Measurements from ENCODE around the gene DDX31. TPM values are rescaled to one million over a fixed set of nuclear protein-coding genes. Genes with fewer than 3 reads are reported as not detected.
A peak's percentile ranks its signal among the peaks of the same experiment; 100 is the strongest.

The DDX31 gene
- total RNA-seq, 1 experiment from 2014 or later: 14.6 TPM

DNA sequence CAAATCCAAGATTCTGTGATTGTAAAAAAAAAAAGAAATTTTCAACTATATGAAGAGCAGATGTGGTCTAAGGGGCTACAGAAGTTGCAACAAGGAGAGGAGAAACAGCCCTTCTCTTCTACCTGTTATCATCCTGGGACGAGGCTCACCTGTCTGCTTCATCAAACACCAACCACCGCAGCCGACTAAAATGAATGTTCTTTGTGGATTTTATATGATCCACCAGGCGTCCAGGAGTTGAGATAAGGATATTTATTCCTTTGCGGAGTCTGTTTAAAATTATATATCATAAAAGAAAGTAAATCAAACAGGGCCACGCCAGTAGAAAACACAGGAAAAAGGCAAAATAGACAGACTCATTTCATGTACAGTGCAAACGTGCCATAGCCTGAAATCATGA is 21.5 kb downstream of the DDX31 start:
- no peaks in the 10 kb centered on the region for H3K9me2 ChIP-seq (replicated peaks; ENCODE audit: low read length)
- POLR2A ChIA-PET (ENCODE audit: unreplicated experiment): no interaction called here
- H3K4me2 ChIP-seq (ENCODE audit: low read length): peak overlapping the region; percentile 30
- TF ChIP-seq EZH2 (IDR thresholded peaks at IDR 0.05; ENCODE audit: low read length, unreplicated experiment) (no peak), EZH2phosphoT487 (IDR thresholded peaks at IDR 0.05; ENCODE audit: borderline replicate concordance, low read length) (no peak), CTCF (conservative IDR thresholded peaks at IDR 0.05; ENCODE audit: low read depth, low read length) (no peak)
- no peak for ATAC-seq
- peak overlapping the region; percentile 93 for H3K27ac ChIP-seq (ENCODE audit: low read length)
- no peaks in the 10 kb centered on the region for H3K27me3 ChIP-seq (ENCODE audit: low read length)
- H4K20me1 ChIP-seq (ENCODE audit: low read length): no peaks in the 10 kb centered on the region
- intact Hi-C loops (cut with micrococcal nuclease): no loop called here
- H3K9me3 ChIP-seq (ENCODE audit: low read length): no peaks in the 10 kb centered on the region
- BruUV-seq (replicated peaks): no TSS peak
- H3K4me3 ChIP-seq (ENCODE audit: low read length): no peak overlapping the region
- H3F3A ChIP-seq (ENCODE audit: low read length, unreplicated experiment): peaks cover 4% of the 10 kb centered on the region
- peaks cover 45% of the 10 kb centered on the region for H3K36me3 ChIP-seq (ENCODE audit: low read depth, low read length)
- CTCF ChIA-PET: no interaction called here
- no peaks in the 10 kb centered on the region for H3K79me2 ChIP-seq (ENCODE audit: low read length)
- peak overlapping the region; percentile 52 for H3K9ac ChIP-seq (ENCODE audit: low read length)
- H2AFZ ChIP-seq (ENCODE audit: low read length): no peak overlapping the region
- peaks cover 41% of the 10 kb centered on the region for H3K4me1 ChIP-seq (ENCODE audit: insufficient read depth, low read length)
- no peak for DNase-seq

DNA sequence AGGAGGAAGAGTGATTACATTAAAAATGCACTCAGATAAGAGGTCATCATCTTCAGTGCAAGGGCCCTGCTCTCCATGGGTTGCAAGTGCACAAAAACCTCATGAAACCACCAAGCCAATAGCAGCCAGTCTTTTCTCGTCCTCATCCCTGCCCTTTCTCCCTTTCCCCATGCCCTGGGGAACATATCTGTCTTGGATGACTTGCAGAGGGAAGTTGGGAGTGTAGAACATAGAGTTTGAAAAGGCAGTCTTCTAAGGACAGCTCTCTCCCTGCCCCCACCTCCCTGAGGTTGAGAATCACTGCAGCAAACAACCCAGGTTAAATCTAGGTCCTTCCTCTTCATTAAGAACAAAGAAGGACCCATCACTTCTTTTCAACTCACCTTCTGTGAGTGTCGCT is 22.0 kb downstream of the DDX31 start:
- Histone ChIP-seq H4K20me1 (ENCODE audit: low read length) (no peaks in the 10 kb centered on the region), H3K4me3 (ENCODE audit: low read length) (no peak overlapping the region), H3K79me2 (ENCODE audit: low read length) (no peaks in the 10 kb centered on the region), H2AFZ (ENCODE audit: low read length) (no peak overlapping the region), H3K4me1 (ENCODE audit: insufficient read depth, low read length) (peaks cover 41% of the 10 kb centered on the region), H3K4me2 (ENCODE audit: low read length) (peak overlapping the region; percentile 30), H3K27me3 (ENCODE audit: low read length) (no peaks in the 10 kb centered on the region), H3K9me3 (ENCODE audit: low read length) (no peaks in the 10 kb centered on the region), H3F3A (ENCODE audit: low read length, unreplicated experiment) (peaks cover 4% of the 10 kb centered on the region), H3K9ac (ENCODE audit: low read length) (peak overlapping the region; percentile 52), H3K36me3 (ENCODE audit: low read depth, low read length) (peaks cover 45% of the 10 kb centered on the region), H3K27ac (ENCODE audit: low read length) (peak overlapping the region; percentile 93), H3K9me2 (replicated peaks; ENCODE audit: low read length) (no peaks in the 10 kb centered on the region)
- ChIA-PET CTCF (no interaction called here), POLR2A (ENCODE audit: unreplicated experiment) (no interaction called here)
- no TSS peak for BruUV-seq (replicated peaks)
- TF ChIP-seq EZH2phosphoT487 (IDR thresholded peaks at IDR 0.05; ENCODE audit: borderline replicate concordance, low read length) (no peak), EZH2 (IDR thresholded peaks at IDR 0.05; ENCODE audit: low read length, unreplicated experiment) (no peak), CTCF (conservative IDR thresholded peaks at IDR 0.05; ENCODE audit: low read depth, low read length) (no peak)
- peak; percentile 10 for DNase-seq
- no peak for ATAC-seq
- intact Hi-C loops (cut with micrococcal nuclease): no loop called here

DNA sequence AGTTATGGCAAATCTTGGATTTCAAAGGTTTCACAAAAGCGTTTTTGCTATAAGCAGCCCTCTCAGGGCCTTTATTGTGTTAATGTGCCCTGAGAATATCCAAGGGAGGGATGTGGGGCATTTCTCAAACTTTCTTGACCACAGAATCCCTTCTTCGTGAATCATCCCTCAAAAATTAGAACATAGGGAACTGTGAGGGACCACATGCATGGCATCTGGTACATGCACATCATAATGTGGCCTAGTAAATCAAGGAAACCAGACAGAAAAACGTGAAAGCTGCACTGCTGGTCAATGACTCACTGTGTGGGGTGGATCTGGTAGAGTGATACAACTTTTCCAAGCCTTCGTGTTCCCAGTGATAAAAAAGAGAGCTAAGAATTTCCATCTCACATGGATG is 22.4 kb downstream of the DDX31 start:
- Histone ChIP-seq H3K9ac (ENCODE audit: low read length) (peak overlapping the region; percentile 52), H3K9me3 (ENCODE audit: low read length) (no peaks in the 10 kb centered on the region), H3K36me3 (ENCODE audit: low read depth, low read length) (peaks cover 48% of the 10 kb centered on the region), H3K4me3 (ENCODE audit: low read length) (no peak overlapping the region), H3K4me2 (ENCODE audit: low read length) (peak overlapping the region; percentile 45), H3K27me3 (ENCODE audit: low read length) (no peaks in the 10 kb centered on the region), H3K4me1 (ENCODE audit: insufficient read depth, low read length) (peaks cover 41% of the 10 kb centered on the region), H3K27ac (ENCODE audit: low read length) (peak overlapping the region; percentile 93), H2AFZ (ENCODE audit: low read length) (no peak overlapping the region), H3K79me2 (ENCODE audit: low read length) (no peaks in the 10 kb centered on the region), H3K9me2 (replicated peaks; ENCODE audit: low read length) (no peaks in the 10 kb centered on the region), H3F3A (ENCODE audit: low read length, unreplicated experiment) (peaks cover 4% of the 10 kb centered on the region), H4K20me1 (ENCODE audit: low read length) (no peaks in the 10 kb centered on the region)
- TF ChIP-seq EZH2phosphoT487 (IDR thresholded peaks at IDR 0.05; ENCODE audit: borderline replicate concordance, low read length): no peak
- no peak for TF ChIP-seq EZH2 (IDR thresholded peaks at IDR 0.05; ENCODE audit: low read length, unreplicated experiment)
- TF ChIP-seq CTCF (conservative IDR thresholded peaks at IDR 0.05; ENCODE audit: low read depth, low read length): no peak
- intact Hi-C loops (cut with micrococcal nuclease): no loop called here
- ATAC-seq (peak; percentile 57), DNase-seq (peak; percentile 91)
- ChIA-PET POLR2A (ENCODE audit: unreplicated experiment) (no interaction called here), CTCF (no interaction called here)
- no TSS peak for BruUV-seq (replicated peaks)
